H9 (cell line): ENCODE measurements around the gene SHB. TPM values are rescaled to one million over a fixed set of nuclear protein-coding genes. Genes with fewer than 3 reads are reported as not detected.

Experiments
- DNase-seq: peaks from one replicate; pipeline ENCODE4 v3.0.0-alpha.2; 2017
- H2AFZ ChIP-seq: one replicate; pipeline ENCODE4 v1.6.1; 2013; ENCODE audit warnings: mild to moderate bottlenecking, low read length, control low read depth, moderate library complexity
- H2AK5ac ChIP-seq: 2 replicates; pipeline ENCODE4 v1.6.1; 2013; ENCODE audit warnings: low read length, control low read depth, mixed read lengths; ENCODE audit not compliant: insufficient read length
- H2BK120ac ChIP-seq: one replicate; pipeline ENCODE4 v1.6.1; 2013; ENCODE audit warnings: low read depth, mild to moderate bottlenecking, low read length, control low read depth, inconsistent platforms; ENCODE audit not compliant: poor library complexity, severe bottlenecking
- H2BK12ac ChIP-seq: 2 replicates; pipeline ENCODE4 v1.6.1; 2013; ENCODE audit warnings: low read length, control low read depth, mixed read lengths, low read depth; ENCODE audit not compliant: insufficient read length
- H2BK15ac ChIP-seq: 2 replicates; pipeline ENCODE4 v1.6.1; 2013; ENCODE audit warnings: low read depth, low read length, control low read depth
- H2BK20ac ChIP-seq: one replicate; pipeline ENCODE4 v1.6.1; 2013; ENCODE audit warnings: low read depth, mild to moderate bottlenecking, low read length, control low read depth, inconsistent platforms; ENCODE audit not compliant: poor library complexity, severe bottlenecking
- H2BK5ac ChIP-seq: 2 replicates; pipeline ENCODE4 v1.6.1; 2013; ENCODE audit warnings: low read length, control low read depth, mixed read lengths; ENCODE audit not compliant: insufficient read length
- H3K14ac ChIP-seq: 2 replicates; pipeline ENCODE4 v1.6.1; 2013; ENCODE audit warnings: low read length, control low read depth; ENCODE audit not compliant: insufficient read depth
- H3K18ac ChIP-seq: 2 replicates; pipeline ENCODE4 v1.6.1; 2013; ENCODE audit warnings: low read depth, mild to moderate bottlenecking, mixed read lengths, low read length, control low read depth; ENCODE audit not compliant: insufficient read length
- H3K23ac ChIP-seq: 2 replicates; pipeline ENCODE4 v1.6.1; 2013; ENCODE audit warnings: low read length, control low read depth, mixed read lengths, low read depth; ENCODE audit not compliant: insufficient read length
- H3K23me2 ChIP-seq: 2 replicates; pipeline ENCODE4 v1.6.1; 2013; ENCODE audit warnings: low read depth, mild to moderate bottlenecking, mixed read lengths, low read length, control low read depth; ENCODE audit not compliant: insufficient read length, poor library complexity, severe bottlenecking
- H3K27ac ChIP-seq: 2 replicates; pipeline ENCODE4 v1.5.1; 2013; ENCODE audit warnings: low read length, control low read depth, mixed read lengths, low read depth; ENCODE audit not compliant: insufficient read length
- H3K27me3 ChIP-seq: 2 replicates; pipeline ENCODE4 v1.6.1; 2013; ENCODE audit warnings: low read length, control low read depth, inconsistent platforms; ENCODE audit not compliant: insufficient read depth
- H3K4ac ChIP-seq: 2 replicates; pipeline ENCODE4 v1.6.1; 2013; ENCODE audit warnings: low read depth, mild to moderate bottlenecking, control low read depth, inconsistent platforms, low read length, moderate library complexity
- H3K4me1 ChIP-seq: 2 replicates; pipeline ENCODE4 v1.6.1; 2013; ENCODE audit warnings: low read length, control low read depth, inconsistent platforms; ENCODE audit not compliant: insufficient read depth
- H3K4me2 ChIP-seq: 2 replicates; pipeline ENCODE4 v1.6.1; 2013; ENCODE audit warnings: low read length, control low read depth, mixed read lengths; ENCODE audit not compliant: insufficient read length, insufficient read depth
- H3K56ac ChIP-seq: 2 replicates; pipeline ENCODE4 v1.6.1; 2013; ENCODE audit warnings: low read depth, mild to moderate bottlenecking, mixed read lengths, low read length, control low read depth; ENCODE audit not compliant: insufficient read length
- H3K79me1 ChIP-seq: 2 replicates; pipeline ENCODE4 v1.6.1; 2013; ENCODE audit warnings: low read depth, mild to moderate bottlenecking, moderate library complexity, low read length, control low read depth, inconsistent platforms; ENCODE audit not compliant: insufficient read depth, poor library complexity, severe bottlenecking
- H3K79me2 ChIP-seq: 2 replicates; pipeline ENCODE4 v1.6.1; 2013; ENCODE audit warnings: low read length, control low read depth, inconsistent platforms; ENCODE audit not compliant: insufficient read depth
- H3K9ac ChIP-seq: 2 replicates; pipeline ENCODE4 v1.6.1; 2013; ENCODE audit warnings: low read length, control low read depth, mixed read lengths; ENCODE audit not compliant: insufficient read length; ENCODE audit errors: extremely low read depth
- H3K9me3 ChIP-seq: one replicate; pipeline ENCODE4 v1.6.1; 2013; ENCODE audit warnings: low read depth, low read length, inconsistent platforms; ENCODE audit not compliant: control insufficient read depth
- H3T11ph ChIP-seq: one replicate; pipeline ENCODE4 v1.6.1; 2013; ENCODE audit warnings: mild to moderate bottlenecking, low read length, control low read depth, inconsistent platforms
- H4K20me1 ChIP-seq: one replicate; pipeline ENCODE4 v1.6.1; 2013; ENCODE audit not compliant: control insufficient read depth, insufficient read length, insufficient read depth
- H4K5ac ChIP-seq: 2 replicates; pipeline ENCODE4 v1.6.1; 2013; ENCODE audit warnings: low read depth, mild to moderate bottlenecking, mixed read lengths, low read length, control low read depth; ENCODE audit not compliant: insufficient read length
- H4K8ac ChIP-seq: replicated peaks from 2 replicates; pipeline ENCODE4 v1.6.1; 2013; ENCODE audit warnings: low read length, control low read depth, mixed read lengths, low read depth; ENCODE audit not compliant: insufficient read length
- H4K91ac ChIP-seq: 2 replicates; pipeline ENCODE4 v1.6.1; 2013; ENCODE audit warnings: low read depth, mild to moderate bottlenecking, moderate library complexity, mixed read lengths, low read length, control low read depth; ENCODE audit not compliant: insufficient read length
- H3K27ac Mint-ChIP-seq, 3 experiments: 2 replicates in 2 of 3; 3 replicates in 1 of 3; pipeline ENCODE4 v1.8.0; 2020 to 2021; ENCODE audit warnings: mixed read lengths in 3 of 3, mild to moderate bottlenecking in 1 of 3, moderate library complexity in 1 of 3
- H3K27me3 Mint-ChIP-seq: 2 replicates; pipeline ENCODE4 v1.8.0; 2021; ENCODE audit warnings: low read depth, mild to moderate bottlenecking, moderate library complexity, mixed read lengths
- H3K36me3 Mint-ChIP-seq, 3 experiments: 2 replicates in 2 of 3; 3 replicates in 1 of 3; pipeline ENCODE4 v1.8.0; 2020 to 2021; ENCODE audit warnings: low read depth in 3 of 3, mixed read lengths in 3 of 3; ENCODE audit not compliant: insufficient read depth in 1 of 3
- H3K4me1 Mint-ChIP-seq, 2 experiments: 2 replicates each; pipeline ENCODE4 v1.8.0; 2020; ENCODE audit warnings: mixed read lengths in 2 of 2
- H3K4me3 Mint-ChIP-seq, 2 experiments: 2 replicates in 1 of 2; 3 replicates in 1 of 2; pipeline ENCODE4 v1.8.0; 2020 to 2021; ENCODE audit warnings: mild to moderate bottlenecking in 2 of 2, mixed read lengths in 2 of 2, moderate library complexity in 1 of 2
- H3K9me3 Mint-ChIP-seq, 2 experiments: 2 replicates in 1 of 2; 3 replicates in 1 of 2; pipeline ENCODE4 v1.8.0; 2020; ENCODE audit warnings: mild to moderate bottlenecking in 2 of 2, mixed read lengths in 2 of 2, moderate library complexity in 1 of 2
- WGBS: extraction: QIAGEN DNeasy Blood & Tissue Kit; methylation state at CpG from one replicate; pipeline ENCODE4 v1.1.7; 2013; ENCODE audit warnings: missing lambda C conversion rate, low lambda C conversion rate, mixed read lengths; ENCODE audit not compliant: insufficient read length; ENCODE audit errors: extremely low coverage; 5-methylcytosine and 5-hydroxymethylcytosine counted together
- total RNA-seq: library from RNA; stranded (reverse); gene quantifications from 2 replicates; pipeline ENCODE4 v1.2.1, GENCODE V29; 2021
- TF ChIP-seq, protein P1 (sequence below): fragments of 200-600 bp; sonication (generic); conservative IDR thresholded peaks from 3 replicates; pipeline ENCODE4 v1.8.0; 2021; ENCODE audit warnings: antibody characterized with exemption, mild to moderate bottlenecking

Gene SHB
- total RNA-seq, 1 experiment from 2014 or later, result 14.6 TPM

- Histone ChIP-seq H3K18ac (no peak overlapping the region), H2AK5ac (no peak overlapping the region), H2BK120ac (no peak overlapping the region), H2BK15ac (no peak overlapping the region), H2BK20ac (no peak overlapping the region), H2BK12ac (no peak overlapping the region), H3K4ac (no peak overlapping the region), H3K27me3 (no peaks in the 10 kb centered on the region), H3K56ac (no peak overlapping the region), H3K9ac (no peak overlapping the region), H2BK5ac (no peak overlapping the region), H3K23me2 (no peaks in the 10 kb centered on the region), H3T11ph (no peak overlapping the region), H3K9me3 (no peaks in the 10 kb centered on the region), H3K4me1 (no peaks in the 10 kb centered on the region), H4K91ac (no peak overlapping the region), H3K23ac (no peak overlapping the region), H4K8ac (no peak overlapping the region), H2AFZ (no peak overlapping the region), H4K5ac (no peak overlapping the region), H3K27ac (no peak overlapping the region), H4K20me1 (no peaks in the 10 kb centered on the region), H3K79me2 (no peaks in the 10 kb centered on the region), H3K14ac (no peak overlapping the region), H3K79me1 (no peaks in the 10 kb centered on the region), H3K4me2 (no peak overlapping the region)
- peaks cover 10% of the 10 kb centered on the region in 2 experiments for H3K4me1 Mint-ChIP-seq
- H3K27ac Mint-ChIP-seq, result no peak overlapping the region
- no peaks in the 10 kb centered on the region for H3K9me3 Mint-ChIP-seq
- no peak overlapping the region for H3K4me3 Mint-ChIP-seq
- no CpG with 5 or more reads among the region's 5 CpGs for WGBS
- H3K36me3 Mint-ChIP-seq, result no peaks in the 10 kb centered on the region
- TF ChIP-seq, protein P1, sequence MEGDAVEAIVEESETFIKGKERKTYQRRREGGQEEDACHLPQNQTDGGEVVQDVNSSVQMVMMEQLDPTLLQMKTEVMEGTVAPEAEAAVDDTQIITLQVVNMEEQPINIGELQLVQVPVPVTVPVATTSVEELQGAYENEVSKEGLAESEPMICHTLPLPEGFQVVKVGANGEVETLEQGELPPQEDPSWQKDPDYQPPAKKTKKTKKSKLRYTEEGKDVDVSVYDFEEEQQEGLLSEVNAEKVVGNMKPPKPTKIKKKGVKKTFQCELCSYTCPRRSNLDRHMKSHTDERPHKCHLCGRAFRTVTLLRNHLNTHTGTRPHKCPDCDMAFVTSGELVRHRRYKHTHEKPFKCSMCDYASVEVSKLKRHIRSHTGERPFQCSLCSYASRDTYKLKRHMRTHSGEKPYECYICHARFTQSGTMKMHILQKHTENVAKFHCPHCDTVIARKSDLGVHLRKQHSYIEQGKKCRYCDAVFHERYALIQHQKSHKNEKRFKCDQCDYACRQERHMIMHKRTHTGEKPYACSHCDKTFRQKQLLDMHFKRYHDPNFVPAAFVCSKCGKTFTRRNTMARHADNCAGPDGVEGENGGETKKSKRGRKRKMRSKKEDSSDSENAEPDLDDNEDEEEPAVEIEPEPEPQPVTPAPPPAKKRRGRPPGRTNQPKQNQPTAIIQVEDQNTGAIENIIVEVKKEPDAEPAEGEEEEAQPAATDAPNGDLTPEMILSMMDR, result no peak
- peaks cover 22% of the 10 kb centered on the region for H3K27me3 Mint-ChIP-seq
- DNase-seq, result no peak
Observed at GRCh38 chr9:38096238-38096805, 27.3 kb upstream of the SHB start.
